ENCODE results near the gene DMRTA2. TPM values are rescaled to one million over a fixed set of nuclear protein-coding genes. Genes with fewer than 3 reads are reported as not detected.

The DMRTA2 gene
- total and polyA plus RNA-seq, 2 of the 4 experiments (the other 2 are of a cell fraction) = 0.02 TPM; not detected in 1

- ChIA-PET POLR2A (ENCODE audit: unreplicated experiment) (no interaction called here), CTCF (interaction anchor here (0.6 to 1.0 kb wide), 2 partner anchors 9 to 10 kb away, joined by 3 read pairs; no protein-coding TSS in a partner anchor)
- Histone ChIP-seq H3K27ac (ENCODE audit: insufficient read depth, low read length) (no peak overlapping the region), H3K18ac (ENCODE audit: low read depth, low read length) (no peak overlapping the region), H2AK5ac (ENCODE audit: low read depth, low read length) (no peak overlapping the region), H3K56ac (ENCODE audit: extremely low read depth, insufficient read depth, low read length) (no peak overlapping the region), H2BK20ac (ENCODE audit: low read depth, low read length) (no peak overlapping the region), H3K36me3 (ENCODE audit: control insufficient read depth, insufficient read depth, low read length) (peaks cover 2% of the 10 kb centered on the region; the same call in 1 of the 2 replicates), H3K4me1 (ENCODE audit: control insufficient read depth, insufficient read depth, low read length) (no peaks in the 10 kb centered on the region), H3K4me2 (ENCODE audit: low read depth, low read length) (no peak overlapping the region), H3K14ac (replicated peaks; ENCODE audit: low read depth, low read length) (no peak overlapping the region), H2BK15ac (ENCODE audit: low read depth, low read length) (no peak overlapping the region), H3K4me3 (ENCODE audit: insufficient read depth, low read depth, low read length) (no peak overlapping the region), H3K23ac (ENCODE audit: low read depth, low read length) (no peak overlapping the region), H4K91ac (ENCODE audit: insufficient read depth, low read depth, low read length) (no peak overlapping the region), H4K20me1 (ENCODE audit: insufficient read depth, low read length) (no peaks in the 10 kb centered on the region), H2BK120ac (ENCODE audit: low read depth, low read length) (no peak overlapping the region), H4K8ac (ENCODE audit: low read depth in 2 of 2, low read length in 2 of 2) (no peak overlapping the region), H3K79me1 (ENCODE audit: low read depth in 1 of 2, low read length in 2 of 2) (no peaks in the 10 kb centered on the region), H2BK5ac (ENCODE audit: low read depth, low read length, poor library complexity, severe bottlenecking) (no peak overlapping the region), H2AK9ac (replicated peaks; ENCODE audit: low read depth, low read length, poor library complexity) (no peak overlapping the region), H3K9ac (ENCODE audit: low read depth, low read length) (no peak overlapping the region), H4K5ac (ENCODE audit: low read depth, low read length) (no peak overlapping the region), H3K27me3 (ENCODE audit: control insufficient read depth, insufficient read depth, low read length) (no peaks in the 10 kb centered on the region), H3K4ac (ENCODE audit: low read depth, low read length) (no peak overlapping the region), H3K9me1 (ENCODE audit: insufficient read depth, low read length) (no peaks in the 10 kb centered on the region), H3K9me3 (ENCODE audit: control insufficient read depth, insufficient read depth, low read length) (no peaks in the 10 kb centered on the region), H2AFZ (replicated peaks; ENCODE audit: low read length, poor library complexity) (no peak overlapping the region)
- dilution Hi-C loops (cut with HindIII; ENCODE audit: low sequenced_read_pairs, unreplicated experiment) (no loop called here), intact Hi-C loops (cut with micrococcal nuclease) (no loop called here), in situ Hi-C loops (cut with MboI; ENCODE audit: low sequenced_read_pairs) (no loop called here)
- no peak for TF ChIP-seq SMC3 (IDR thresholded peaks at IDR 0.05; ENCODE audit: low read depth, low read length)
- TF ChIP-seq, protein P1, sequence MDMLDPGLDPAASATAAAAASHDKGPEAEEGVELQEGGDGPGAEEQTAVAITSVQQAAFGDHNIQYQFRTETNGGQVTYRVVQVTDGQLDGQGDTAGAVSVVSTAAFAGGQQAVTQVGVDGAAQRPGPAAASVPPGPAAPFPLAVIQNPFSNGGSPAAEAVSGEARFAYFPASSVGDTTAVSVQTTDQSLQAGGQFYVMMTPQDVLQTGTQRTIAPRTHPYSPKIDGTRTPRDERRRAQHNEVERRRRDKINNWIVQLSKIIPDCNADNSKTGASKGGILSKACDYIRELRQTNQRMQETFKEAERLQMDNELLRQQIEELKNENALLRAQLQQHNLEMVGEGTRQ (IDR thresholded peaks at IDR 0.05; ENCODE audit: low read depth, low read length) = no peak
- TF ChIP-seq MXI1 (IDR thresholded peaks at IDR 0.05; ENCODE audit: borderline replicate concordance, low read depth, low read length) = no peak
- no peak for TF ChIP-seq CEBPB (IDR thresholded peaks at IDR 0.05; ENCODE audit: low read depth, low read length)
- TF ChIP-seq, protein P2, sequence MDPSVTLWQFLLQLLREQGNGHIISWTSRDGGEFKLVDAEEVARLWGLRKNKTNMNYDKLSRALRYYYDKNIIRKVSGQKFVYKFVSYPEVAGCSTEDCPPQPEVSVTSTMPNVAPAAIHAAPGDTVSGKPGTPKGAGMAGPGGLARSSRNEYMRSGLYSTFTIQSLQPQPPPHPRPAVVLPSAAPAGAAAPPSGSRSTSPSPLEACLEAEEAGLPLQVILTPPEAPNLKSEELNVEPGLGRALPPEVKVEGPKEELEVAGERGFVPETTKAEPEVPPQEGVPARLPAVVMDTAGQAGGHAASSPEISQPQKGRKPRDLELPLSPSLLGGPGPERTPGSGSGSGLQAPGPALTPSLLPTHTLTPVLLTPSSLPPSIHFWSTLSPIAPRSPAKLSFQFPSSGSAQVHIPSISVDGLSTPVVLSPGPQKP (IDR thresholded peaks at IDR 0.05; ENCODE audit: borderline replicate concordance, low read depth, low read length) = no peak
- TF ChIP-seq MAFK (IDR thresholded peaks at IDR 0.05; ENCODE audit: low read depth, low read length) = no peak
- TF ChIP-seq CHD1 (IDR thresholded peaks at IDR 0.05; ENCODE audit: low read depth, low read length) = no peak
- no peak for TF ChIP-seq NFE2L2 (IDR thresholded peaks at IDR 0.05; ENCODE audit: low read depth, low read length)
- no peak for TF ChIP-seq BHLHE40 (IDR thresholded peaks at IDR 0.05; ENCODE audit: low read depth, low read length)
- no peak for TF ChIP-seq FOS (IDR thresholded peaks at IDR 0.05; ENCODE audit: low read depth, low read length)
- TF ChIP-seq POLR2A (IDR thresholded peaks at IDR 0.05; ENCODE audit: low read depth, low read length) = no peak
- no peak for TF ChIP-seq RCOR1 (IDR thresholded peaks at IDR 0.05; ENCODE audit: insufficient replicate concordance, low read length)
- TF ChIP-seq RAD21 (IDR thresholded peaks at IDR 0.05; ENCODE audit: low read length) = no peak
- TF ChIP-seq RFX5 (IDR thresholded peaks at IDR 0.05; ENCODE audit: low read depth, low read length) = no peak
- no peak for TF ChIP-seq MAZ (IDR thresholded peaks at IDR 0.05; ENCODE audit: borderline replicate concordance, low read depth, low read length)
- TF ChIP-seq CTCF (conservative IDR thresholded peaks at IDR 0.05; ENCODE audit: low read depth, low read length) = no peak
- no TSS peak for BruUV-seq (replicated peaks)
- DNase-seq = peak; percentile 20
- ATAC-seq (ENCODE audit: low read depth) = peak; percentile 60
Measured at GRCh38 chr1:50438945-50439344, 15.7 kb upstream of the DMRTA2 start.

Data from IMR-90 (cell line).